HepG2 (cell line): ENCODE data around the gene NDUFA5. TPM values are rescaled to one million over a fixed set of nuclear protein-coding genes. Genes with fewer than 3 reads are reported as not detected.

Source experiments
- BORCS8-MEF2B ChIP-seq: sonication (generic); formaldehyde crosslinking; IDR thresholded peaks from 2 replicates; pipeline ENCODE4 v1.8.0; 2022; ENCODE audit warnings: mild to moderate bottlenecking, missing genetic modification reagents
- HHEX ChIP-seq: IDR thresholded peaks from 2 replicates; pipeline ENCODE4 v1.6.1; 2016; ENCODE audit warnings: control low read depth
- HMGXB3 ChIP-seq: sonication (generic); formaldehyde crosslinking; IDR thresholded peaks from 2 replicates; pipeline ENCODE4 v1.4.0; 2020; ENCODE audit warnings: missing genetic modification reagents, borderline replicate concordance
- KLF16 ChIP-seq, 2 experiments: sonication (generic) in 1 of 2; formaldehyde crosslinking in 1 of 2; IDR thresholded peaks; 2 replicates each; pipeline versions ENCODE4 v1.6.1 to v1.8.0; 2016 to 2023; ENCODE audit warnings: missing genetic modification reagents in 2 of 2, missing compliant biosample characterization in 1 of 2
- SKI ChIP-seq: fragments of 450-650 bp; IDR thresholded peaks from one replicate; pipeline ENCODE4 v1.6.1; 2018; ENCODE audit warnings: mild to moderate bottlenecking; ENCODE audit not compliant: partially characterized antibody
- SRY ChIP-seq: sonication (generic); formaldehyde crosslinking; IDR thresholded peaks from 2 replicates; pipeline ENCODE4 v1.8.0; 2022; ENCODE audit warnings: mild to moderate bottlenecking, missing genetic modification reagents
- ZNF407 ChIP-seq: sonication (generic); formaldehyde crosslinking; IDR thresholded peaks from one replicate; pipeline ENCODE4 v1.5.1; 2020; ENCODE audit warnings: mild to moderate bottlenecking, missing genetic modification reagents; ENCODE audit errors: not compliant biosample characterization
- ZNF761 ChIP-seq: sonication (generic); formaldehyde crosslinking; conservative IDR thresholded peaks from 2 replicates; pipeline ENCODE4 v1.4.0; 2020; ENCODE audit warnings: mild to moderate bottlenecking, missing genetic modification reagents
- ZUFSP ChIP-seq: sonication (generic); formaldehyde crosslinking; IDR thresholded peaks from 2 replicates; pipeline ENCODE4 v1.9.0; 2021; ENCODE audit warnings: missing genetic modification reagents, mild to moderate bottlenecking, borderline replicate concordance
- ZZZ3 ChIP-seq: sonication (generic); formaldehyde crosslinking; IDR thresholded peaks from 2 replicates; pipeline ENCODE4 v1.4.0; 2020; ENCODE audit warnings: missing genetic modification reagents, mild to moderate bottlenecking, borderline replicate concordance
- polyA plus RNA-seq, 8 experiments: library from polyadenylated mRNA; depleted of rRNA in 3 of 8; stranded (reverse) in 7 of 8; unstranded in 1 of 8; fragments of >200 nt; fragmentation: Illumina TruSeq in 4 of 8; extraction: Trizol in 4 of 8; gene quantifications; 2 replicates each; pipeline versions ENCODE4 v1.2.1 to v1.2.3, GENCODE V29; 2011 to 2016; ENCODE audit warnings: low read depth in 4 of 8, missing spikeins in 1 of 8, mixed read lengths in 1 of 8; ENCODE audit not compliant: insufficient read depth in 1 of 8
- total RNA-seq, 5 experiments: library from RNA; depleted of rRNA; stranded (reverse); fragments of >200 nt; fragmentation: Illumina TruSeq; extraction: Trizol; gene quantifications; 2 replicates each; pipeline ENCODE4 v1.2.3, GENCODE V29; 2016; ENCODE audit warnings: low read depth in 1 of 5
- TF ChIP-seq, protein P1 (sequence below): IDR thresholded peaks from 2 replicates; pipeline ENCODE4 v1.6.1; 2016; ENCODE audit warnings: low read depth

NDUFA5 gene
- total and polyA plus RNA-seq, 2 of the 13 experiments (the other 11 are each of a cell fraction or from before 2014, with no cell fraction given): 16.9 to 55.9 TPM

DNA sequence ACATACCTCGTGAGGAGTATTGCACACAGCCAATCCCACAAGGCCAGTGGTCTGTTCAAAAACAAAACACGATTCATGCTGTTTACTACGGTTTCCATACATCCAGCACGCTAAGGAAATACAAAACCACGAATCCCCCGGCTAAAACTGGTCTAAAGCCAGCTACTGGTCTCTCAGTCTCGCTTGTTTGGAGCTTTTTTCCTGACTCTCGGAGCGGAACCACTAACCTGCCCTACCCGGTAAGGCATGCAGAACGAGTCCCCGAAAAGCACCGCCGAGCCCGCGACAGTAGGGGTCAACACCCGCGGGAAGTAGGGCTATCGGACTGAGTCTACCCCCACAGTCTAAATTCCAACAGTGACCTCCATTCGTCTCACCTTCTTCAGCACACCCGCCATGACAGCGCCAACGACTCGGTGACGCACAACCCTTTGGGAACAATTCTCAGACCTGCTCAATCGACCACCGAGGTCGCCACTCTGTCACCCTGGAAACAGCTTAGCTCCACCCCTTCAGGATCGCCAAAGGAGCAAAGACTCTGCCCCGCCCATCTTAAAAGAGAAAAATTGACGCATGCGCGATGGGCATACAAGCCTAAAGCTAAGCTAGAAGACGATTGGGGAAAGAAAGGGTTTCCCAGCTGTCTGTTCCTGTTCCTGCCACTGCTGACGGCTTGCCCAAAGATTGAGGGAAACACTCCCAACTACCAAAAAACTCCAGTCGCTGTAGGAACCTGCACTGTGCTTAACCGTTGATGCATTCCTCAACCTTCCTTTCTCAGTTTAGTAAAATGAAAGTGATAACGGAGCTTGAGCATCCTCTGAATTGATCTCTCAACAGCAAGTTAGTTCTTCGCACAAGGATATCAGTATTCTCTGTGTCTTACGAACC, at the start of gene NDUFA5 (continued):
- TF ChIP-seq, protein P1, sequence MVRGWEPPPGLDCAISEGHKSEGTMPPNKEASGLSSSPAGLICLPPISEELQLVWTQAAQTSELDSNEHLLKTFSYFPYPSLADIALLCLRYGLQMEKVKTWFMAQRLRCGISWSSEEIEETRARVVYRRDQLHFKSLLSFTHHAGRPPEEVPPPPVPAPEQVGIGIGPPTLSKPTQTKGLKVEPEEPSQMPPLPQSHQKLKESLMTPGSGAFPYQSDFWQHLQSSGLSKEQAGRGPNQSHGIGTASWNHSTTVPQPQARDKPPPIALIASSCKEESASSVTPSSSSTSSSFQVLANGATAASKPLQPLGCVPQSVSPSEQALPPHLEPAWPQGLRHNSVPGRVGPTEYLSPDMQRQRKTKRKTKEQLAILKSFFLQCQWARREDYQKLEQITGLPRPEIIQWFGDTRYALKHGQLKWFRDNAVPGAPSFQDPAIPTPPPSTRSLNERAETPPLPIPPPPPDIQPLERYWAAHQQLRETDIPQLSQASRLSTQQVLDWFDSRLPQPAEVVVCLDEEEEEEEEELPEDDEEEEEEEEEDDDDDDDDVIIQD (CRISPR knock-in tag): 0 out of 2 replicates have a peak, but pooled peaks have one; percentile 32
- peak; percentile 6; the same call in 1 of the 2 replicates for TF ChIP-seq HMGXB3 (CRISPR knock-in tag)
- no peak for TF ChIP-seq ZNF407 (CRISPR knock-in tag)
- peak; percentile 74 for TF ChIP-seq BORCS8-MEF2B (CRISPR knock-in tag)
- TF ChIP-seq KLF16 (CRISPR knock-in tag; IDR thresholded peaks at IDR 0.05): peak in 1 of 2 experiments; percentile 49; a peak in 1 of 4 replicates
- TF ChIP-seq HHEX (CRISPR knock-in tag): no peak
- no peak for TF ChIP-seq ZUFSP (CRISPR knock-in tag)
- TF ChIP-seq SKI: no peak
- TF ChIP-seq ZNF761 (CRISPR knock-in tag): peak; percentile 71; the same call in 1 of the 2 replicates
- no peak for TF ChIP-seq SRY (CRISPR knock-in tag)
- no peak for TF ChIP-seq ZZZ3 (CRISPR knock-in tag)
